CD4-positive, alpha-beta T cell treated with Interleukin-10 for 1 hour (primary cell): Measurements from ENCODE around the gene ZNF608.

Experiments
- DNase-seq: peaks from one replicate; pipeline ENCODE4 v3.0.0-alpha.2; 2020

ZNF608 gene

DNA sequence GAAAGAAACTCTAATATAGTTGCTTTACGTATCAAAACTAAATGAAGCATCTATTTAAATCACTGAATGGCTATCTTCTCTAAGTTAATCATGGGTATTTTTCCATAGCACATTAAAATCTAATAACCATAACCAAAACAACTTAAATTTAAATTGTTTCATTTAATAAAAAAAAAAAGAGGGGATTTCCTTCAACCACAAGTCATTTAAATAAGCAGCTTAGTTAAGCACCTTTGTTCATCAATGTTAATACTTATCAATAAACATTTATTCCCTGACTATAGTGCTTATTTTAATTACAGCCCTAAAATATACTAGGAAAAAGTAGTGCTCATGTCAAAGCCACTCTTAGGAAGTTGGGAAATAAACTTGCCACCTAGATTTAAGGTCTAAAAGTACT, 30.3 kb downstream of the ZNF608 start:
- no peak for DNase-seq

DNA sequence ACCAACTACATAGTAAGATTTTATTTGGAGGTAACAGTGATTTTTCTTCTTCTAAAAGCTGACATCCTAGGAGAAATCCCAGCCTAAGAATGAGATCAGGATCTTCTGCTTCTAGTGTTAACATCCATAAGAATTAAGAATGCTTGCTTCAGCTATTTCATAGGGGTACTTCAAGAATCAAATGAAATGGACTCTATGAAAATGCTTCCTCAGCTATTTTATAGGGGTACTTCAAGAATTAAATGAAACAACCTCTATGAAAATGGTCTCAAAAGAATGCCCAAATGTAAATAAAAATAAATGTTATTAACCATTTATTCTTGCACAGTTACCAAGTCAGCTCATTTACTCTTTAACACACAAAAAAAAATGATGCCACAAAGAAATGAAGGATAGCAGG, 31.5 kb downstream of the ZNF608 start:
- DNase-seq: no peak

DNA sequence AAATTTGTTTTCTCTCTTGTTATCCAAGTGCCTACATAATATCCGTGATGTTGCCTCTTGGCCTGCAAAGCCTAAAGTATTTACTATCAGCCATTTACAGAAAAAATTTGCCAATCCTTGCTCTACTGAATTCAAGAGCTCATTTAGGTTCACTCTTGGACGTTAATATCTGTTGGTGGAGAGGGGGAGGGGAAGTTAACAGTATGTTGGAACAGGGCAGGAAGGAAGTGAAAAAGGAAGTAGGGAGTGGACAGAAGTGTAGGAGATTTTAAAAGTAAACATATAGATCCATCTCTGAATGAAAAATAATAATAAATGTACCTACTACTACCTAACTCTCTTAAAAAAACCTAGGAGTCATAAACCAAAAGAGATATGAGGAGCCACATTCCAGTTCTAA, 32.8 kb downstream of the ZNF608 start:
- DNase-seq: no peak

DNA sequence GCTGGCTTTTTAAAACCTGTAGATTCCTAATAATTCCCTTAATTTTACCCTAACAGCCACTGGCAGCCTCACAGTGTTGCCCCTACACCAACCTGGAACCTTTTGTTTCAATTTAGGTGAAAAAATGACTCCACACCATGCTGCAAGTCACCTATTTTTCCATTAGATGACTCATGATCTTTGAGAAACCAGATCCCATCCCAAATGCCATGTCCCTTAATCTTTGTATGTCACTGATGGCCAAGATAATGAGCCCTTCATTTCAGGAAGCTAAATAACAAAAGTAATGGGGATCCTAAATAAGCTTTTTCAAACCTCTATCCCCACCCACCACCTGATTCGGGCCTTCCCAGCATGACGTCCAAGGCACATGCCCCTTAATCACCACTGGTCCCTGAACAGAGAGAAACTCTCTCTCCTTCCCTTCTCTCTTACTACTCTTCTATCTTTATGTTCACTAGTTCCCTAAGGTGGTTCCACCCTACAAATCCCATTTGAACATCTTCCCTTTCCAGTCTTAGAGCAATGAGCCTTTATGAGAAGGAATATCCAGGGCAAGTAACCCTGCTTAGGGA, 33.6 kb downstream of the ZNF608 start:
- DNase-seq: no peak

DNA sequence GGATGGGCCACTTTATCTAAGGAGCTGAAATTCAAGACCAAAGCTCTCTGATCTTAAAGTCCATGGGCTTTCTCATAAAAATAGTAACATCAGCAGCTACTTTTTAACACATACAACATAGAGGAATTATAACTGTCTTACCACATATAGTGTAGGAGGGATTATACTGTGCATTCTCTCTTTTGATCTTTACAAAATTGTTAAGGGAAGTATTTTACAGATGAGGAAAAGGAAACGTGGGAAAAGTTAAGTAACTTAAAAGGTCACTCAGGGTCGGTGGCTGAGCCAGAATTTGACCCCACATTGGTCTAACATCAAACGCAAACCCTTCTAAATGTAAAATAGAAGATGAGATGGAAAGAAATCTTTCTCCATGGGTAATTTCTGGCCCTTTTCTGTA, 38.4 kb downstream of the ZNF608 start:
- no peak for DNase-seq

DNA sequence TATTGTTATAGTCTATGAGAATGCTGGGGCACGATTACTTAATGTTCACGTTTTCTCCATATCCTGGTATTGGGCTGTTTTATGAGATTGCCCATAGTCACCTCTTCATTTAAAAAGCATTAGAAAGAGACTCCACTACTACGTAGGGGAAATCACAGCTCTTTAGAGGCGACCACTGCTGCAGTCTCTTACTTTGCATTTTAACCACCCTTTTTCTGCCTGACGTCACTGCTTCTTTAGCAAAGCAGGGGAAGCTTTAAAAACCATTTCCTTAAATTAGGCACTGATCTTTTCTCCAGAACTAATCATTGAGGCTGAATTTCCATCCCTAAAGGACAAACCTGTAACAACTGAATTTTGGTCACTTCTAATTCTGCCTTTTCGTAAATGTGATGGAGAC, 38.9 kb downstream of the ZNF608 start:
- DNase-seq: no peak

DNA sequence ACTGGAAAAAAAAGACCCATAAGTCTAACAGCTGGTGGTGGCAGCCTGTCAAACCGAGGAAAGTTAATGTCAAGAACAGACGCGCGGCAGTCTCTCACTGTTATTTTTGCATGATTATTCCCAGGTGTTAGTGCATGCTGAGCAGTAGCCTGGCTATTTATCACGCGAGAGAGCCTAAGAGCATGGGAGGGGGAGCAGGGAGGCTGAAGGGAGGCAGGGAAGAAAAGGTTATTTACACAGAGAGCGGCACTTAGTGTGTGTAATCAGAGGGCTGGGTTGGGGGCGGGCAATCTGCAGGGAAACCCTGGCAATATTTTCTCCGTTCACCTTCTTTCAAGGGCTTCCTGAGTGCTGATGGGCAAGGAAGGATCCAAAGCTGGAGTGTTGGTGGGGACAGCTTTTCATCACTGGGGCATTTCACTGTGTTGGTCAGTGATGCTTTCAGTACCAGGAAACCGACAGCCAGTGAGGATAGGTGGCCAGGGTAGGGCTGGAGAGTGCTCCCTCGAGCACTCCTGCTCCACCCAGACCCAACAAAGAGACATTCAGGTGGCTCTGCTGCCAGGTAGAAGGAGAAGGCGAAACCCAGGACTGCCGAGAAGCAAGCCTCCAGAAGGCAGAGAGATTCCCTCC, 39.6 kb downstream of the ZNF608 start:
- no peak for DNase-seq

DNA sequence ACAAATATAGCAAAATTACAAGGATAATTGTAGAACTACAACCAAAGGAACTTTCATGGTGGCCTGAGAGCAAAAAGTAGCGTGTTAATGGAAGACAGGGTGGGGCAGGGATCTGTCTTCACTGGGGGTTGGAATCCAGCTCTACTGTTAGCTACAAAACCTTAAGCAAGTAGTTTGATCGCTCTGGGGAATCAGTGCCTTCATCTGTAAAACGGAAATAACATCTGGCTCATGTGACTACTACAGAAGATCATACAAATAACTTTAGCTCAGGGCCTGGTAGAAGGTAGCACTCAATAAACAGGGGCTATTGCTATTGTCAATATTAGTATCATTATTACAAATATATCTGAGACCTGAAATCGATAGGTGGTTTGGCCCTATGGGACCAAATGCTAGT, 40.4 kb downstream of the ZNF608 start:
- DNase-seq: no peak

DNA sequence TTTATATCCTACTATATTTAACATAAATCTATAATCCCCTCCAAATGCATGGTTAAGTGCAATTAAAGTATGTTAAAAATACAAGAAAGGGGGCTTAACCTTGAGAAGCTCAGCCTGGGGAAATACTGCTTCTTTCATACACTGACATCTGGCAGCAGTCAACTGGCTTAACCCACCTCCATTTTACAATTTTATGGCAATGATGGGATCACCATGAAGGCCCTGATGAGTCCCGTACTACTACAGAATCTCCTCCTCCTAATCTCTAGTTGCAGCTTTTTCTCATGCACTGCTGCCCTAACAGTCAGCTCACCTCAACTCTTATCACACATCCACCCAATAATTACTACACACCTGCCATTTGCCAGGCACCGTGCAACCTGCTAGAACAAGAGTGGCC, 40.9 kb downstream of the ZNF608 start:
- no peak for DNase-seq

DNA sequence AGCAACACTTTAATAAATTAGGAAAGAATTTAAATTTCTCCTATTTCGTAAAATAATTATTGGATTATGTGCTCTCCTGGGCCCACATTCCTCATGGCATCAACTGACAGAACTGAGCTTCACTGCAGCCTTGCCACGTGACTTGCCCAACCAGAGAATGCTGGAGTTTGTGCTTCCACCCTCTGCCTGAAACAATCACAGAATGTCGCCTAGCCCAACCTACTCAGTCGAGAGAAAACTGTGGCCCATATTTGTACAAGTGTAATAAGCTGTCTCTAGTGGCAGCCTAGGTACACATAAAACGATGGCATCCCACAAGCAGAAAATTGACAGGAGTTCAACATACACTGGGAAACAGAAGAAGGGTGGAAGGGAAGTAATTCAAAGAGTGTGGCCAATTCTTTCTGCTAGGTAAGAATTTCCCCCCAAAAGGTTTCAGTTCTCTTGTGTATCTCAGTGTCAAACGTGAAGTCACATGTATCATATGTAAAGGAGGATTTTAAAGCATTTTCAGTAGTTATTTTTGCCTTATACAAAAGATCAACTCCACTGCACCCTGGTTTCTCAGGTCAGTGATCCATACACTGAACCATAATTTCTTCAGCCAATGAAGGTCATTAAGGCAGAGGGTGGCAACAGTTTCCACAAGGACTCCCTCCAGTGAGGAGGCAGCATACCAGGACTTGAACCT, 41.7 kb downstream of the ZNF608 start:
- DNase-seq: no peak

DNA sequence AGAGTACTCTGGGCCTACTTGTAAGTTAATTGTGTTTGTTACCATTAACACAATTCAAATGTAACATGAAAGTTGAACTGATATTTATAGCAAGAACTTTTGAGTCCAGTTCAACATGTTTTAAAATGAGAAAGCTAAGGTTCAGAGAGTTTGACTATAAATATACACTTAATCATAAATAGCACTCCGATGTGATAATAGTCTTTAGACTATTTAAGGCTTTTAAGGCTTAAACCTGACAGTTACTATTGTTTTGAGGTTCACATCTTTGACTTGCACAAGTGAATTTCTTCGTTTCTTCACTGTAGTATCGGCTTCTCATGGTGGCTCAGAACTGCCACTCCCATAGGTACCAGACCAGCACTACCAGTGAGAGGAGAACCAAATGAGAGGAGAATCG, 42.4 kb downstream of the ZNF608 start:
- no peak for DNase-seq

DNA sequence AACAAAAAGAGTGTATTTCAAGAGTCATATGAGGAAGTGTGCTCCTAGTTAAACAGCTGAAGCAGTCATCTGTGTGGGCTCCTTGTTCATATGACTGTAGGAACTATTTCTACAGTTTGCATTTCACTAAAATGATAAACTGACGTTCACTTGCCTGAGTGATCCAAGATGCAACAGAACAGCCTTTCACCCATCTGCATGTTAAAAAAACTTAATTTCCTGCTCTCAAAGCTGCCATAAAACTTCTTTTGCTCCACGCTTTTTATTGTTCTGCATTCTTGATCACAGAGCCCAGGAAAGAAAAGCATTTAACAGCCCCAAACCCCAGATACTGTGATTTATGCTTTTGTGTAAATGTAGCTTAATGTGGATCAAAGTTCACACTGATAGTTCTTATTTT, 43.9 kb downstream of the ZNF608 start:
- no peak for DNase-seq

DNA sequence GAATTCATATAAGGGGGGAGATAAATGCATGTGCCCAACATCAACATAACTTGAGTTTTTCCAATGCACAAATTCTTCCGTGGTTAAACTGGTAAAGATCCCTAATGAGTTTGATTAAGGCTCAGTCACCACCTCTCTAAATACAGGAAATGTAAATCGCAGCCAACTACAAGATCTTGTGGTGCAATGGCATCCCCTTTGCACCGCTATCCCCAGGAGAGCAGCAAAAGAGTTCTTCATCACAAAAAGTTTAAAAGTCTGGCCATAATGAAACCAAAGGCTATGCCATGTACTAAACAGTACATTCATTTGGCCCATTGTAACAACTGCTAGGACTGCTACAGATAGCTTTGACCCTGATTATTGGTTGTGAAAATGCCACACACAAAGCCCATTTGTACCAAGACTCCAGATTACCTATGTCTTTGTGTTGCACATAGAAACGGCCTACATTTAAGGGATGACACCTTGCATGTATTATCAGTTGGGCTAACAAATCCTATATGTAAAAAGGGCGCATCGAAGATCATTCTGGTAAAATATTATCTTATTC, 44.5 kb downstream of the ZNF608 start:
- DNase-seq: no peak

DNA sequence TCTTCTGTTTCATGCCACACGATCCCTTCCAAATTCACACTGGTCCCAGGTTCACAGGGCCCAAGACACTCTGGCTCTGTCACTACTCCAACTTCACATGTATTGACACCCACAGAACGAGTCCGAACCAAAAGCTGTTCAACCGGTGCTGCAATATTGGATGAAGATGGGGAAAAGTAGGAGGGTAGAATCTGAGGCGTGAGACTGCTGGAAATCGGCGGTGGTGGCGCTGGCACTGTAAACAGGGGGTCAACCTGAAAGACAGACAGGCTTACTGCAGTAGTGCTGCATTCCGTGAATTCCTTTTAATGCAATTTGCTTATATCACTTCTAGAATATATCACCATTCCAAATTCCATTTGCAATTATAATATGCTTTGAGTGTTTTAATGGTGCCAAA, 45.4 kb downstream of the ZNF608 start:
- no peak for DNase-seq

DNA sequence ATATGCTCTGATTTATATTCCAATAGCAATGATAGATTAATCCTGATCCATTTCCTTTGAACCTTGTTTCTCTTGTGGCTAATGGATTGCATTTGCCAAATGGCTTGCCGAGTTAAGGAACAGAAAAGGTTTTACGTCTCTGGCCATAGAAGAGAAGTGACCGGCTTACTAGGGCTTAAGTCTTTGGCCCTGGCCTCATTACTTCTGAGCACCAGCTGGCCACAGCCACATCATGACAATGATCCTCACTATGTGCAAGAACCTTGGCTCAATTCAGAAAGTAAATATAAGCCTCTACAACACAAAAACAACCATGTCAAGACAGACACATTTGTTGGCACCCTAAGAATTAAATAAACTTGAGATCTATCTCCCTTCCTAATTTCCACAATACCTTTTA, 46.1 kb downstream of the ZNF608 start:
- no peak for DNase-seq

DNA sequence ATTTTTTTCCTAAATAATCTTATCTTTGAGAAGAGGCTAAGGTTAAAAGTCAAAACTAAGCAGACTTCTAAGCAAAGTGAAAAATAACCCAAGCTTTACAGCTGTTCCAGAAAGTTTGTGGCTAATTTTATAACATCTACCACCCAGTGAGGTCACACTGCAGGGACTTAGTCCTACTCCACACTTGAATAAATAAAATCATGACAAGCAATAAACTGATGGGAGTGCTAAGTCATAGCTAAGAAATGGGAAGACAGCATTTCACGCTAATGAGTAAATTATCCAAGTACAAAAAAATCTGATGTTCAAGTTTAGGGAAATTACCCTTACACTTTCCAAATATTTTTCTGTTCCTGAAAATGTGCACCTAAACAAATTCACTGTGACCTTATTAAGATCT, 47.7 kb downstream of the ZNF608 start:
- no peak for DNase-seq

DNA sequence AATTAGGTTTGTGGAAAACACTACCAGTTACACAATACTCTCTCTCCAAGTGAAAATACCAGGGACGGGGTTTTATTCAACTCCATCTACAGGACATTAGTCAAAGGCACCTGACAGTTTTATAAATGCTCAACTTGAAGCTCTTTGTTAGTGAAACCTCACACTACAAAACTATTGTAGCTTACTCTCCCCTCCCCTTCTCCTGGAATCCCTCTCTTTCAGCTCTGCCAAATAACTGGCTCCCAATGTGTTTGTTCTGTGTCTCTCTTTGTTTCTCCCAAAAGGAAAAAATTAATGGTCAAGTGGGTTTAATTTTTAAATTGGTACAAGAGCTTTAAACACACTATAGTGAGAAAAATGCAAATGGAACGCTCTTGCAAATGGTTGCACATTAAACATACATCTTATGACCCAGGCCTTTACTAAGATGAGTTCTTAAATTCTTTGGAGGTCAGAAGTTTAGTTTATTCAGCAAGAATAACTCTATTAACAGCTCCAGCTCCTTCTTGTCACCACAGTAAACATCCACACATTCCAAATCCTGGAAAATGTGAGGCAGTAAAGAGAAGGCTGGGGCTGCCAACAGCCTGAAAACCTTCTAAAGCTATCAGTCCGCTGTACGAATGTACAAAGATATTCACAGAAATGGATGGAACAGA, 48.4 kb downstream of the ZNF608 start:
- DNase-seq: no peak

DNA sequence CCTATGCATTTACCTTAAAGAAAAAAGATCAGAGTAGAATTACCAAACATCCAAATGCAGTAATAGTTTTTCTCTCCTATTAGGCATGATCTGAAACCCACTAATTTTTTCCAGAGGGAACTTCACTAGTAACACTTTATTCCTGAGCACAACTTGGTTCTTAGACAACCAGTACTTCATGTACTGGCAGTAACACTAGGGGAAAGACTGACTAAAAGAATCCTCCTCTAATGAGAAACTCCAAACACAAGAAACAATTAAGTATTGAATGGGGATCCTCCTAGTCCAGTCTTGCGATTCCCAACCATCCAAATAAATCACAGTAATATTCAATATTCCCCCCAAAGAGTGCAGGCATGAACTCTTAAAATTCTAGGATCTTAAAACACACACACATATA, 48.9 kb downstream of the ZNF608 start:
- no peak for DNase-seq

DNA sequence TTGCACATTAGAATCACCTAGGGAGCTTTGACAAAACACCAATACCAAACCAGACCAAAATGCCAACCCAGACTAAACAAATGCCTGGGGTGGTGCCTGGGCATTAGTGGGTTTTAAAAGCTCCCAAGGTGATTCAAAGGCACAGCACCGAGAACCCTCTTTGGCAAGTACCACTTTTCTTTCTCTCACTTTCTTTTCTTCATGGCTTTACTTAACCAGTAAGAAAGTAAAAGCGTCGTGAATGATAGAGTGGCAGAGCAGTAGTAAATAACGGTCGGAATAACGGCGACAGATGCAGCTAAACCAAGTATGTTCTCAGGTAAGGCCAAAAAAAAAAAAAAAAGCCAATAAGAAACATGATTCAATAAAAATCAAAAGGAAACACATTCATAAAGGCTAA, 49.5 kb downstream of the ZNF608 start:
- no peak for DNase-seq
